Activated T-helper 1 cell treated with anti-CD3 and anti-CD28 coated beads, Interleukin-2, amount 50 U/mL, for 16 hours (primary cell): Measurements from ENCODE around the gene FAM171A2.
"Not testable (repeated sequence)": the region's sequence is repeated elsewhere in the genome, so short reads cannot be mapped to it uniquely, and the experiment has no call there.

Experiments used
- DNase-seq, 2 donors: peaks; one replicate each; pipeline ENCODE4 v3.0.0-alpha.2; 2020; ENCODE audit warnings: low read depth in 1 of 2, low spot score in 1 of 2

Gene FAM171A2

DNA sequence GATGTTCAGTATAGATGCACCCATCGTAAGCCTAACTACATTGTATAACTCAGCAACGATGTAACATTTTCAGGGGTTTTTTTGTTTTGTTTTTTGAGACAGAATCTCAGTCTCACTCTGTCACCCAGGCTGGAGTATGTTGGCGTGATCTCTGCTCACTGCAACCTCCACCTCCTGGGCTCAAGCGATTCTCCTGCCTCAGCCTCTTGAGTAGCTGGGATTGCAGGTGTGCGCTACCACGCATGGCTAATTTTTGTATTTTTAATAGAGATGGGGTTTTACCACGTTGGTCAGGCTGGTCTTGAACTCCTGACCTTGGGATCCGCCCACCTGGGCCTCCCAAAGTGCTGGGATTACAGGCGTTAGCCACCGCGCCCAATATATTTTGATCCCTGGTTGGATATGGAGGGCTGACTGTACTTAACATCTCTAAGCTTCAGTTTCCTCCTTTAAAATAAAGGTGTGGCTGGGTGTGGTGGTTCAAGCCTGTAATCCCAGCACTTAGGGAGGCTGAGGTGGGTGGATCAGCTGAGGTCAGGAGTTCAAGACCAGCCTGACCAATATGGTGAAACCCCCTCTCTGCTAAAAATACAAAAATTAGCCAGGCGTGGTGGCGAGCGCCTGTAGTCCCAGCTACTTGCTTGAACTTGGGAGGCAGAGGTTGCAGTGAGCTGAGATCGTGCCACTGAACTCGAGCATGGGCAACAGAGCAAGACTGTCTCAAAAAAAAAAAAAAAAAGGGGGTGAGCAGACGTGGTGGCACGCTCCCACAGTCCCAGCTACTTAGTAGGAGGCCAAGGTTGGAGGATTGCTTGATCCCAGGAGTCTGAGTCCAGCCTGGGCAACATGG lies 16.2 kb downstream of the FAM171A2 start:
- not testable (repeated sequence) for DNase-seq

- DNase-seq = no peak
Measured at GRCh38 chr17:44346064-44346844, 17.4 kb downstream of the FAM171A2 start.

- DNase-seq = no peak
Measured at GRCh38 chr17:44345454-44346026, 18.1 kb downstream of the FAM171A2 start.

- DNase-seq = peak; percentile 67 to 71
Measured at GRCh38 chr17:44344939-44345453, 18.7 kb downstream of the FAM171A2 start, which contains the start of gene GRN. TSS of gene GRN (plus strand) at chr17:44345302. CDS start at chr17:44349165, 3,863 bp downstream.

- no peak for DNase-seq
Measured at GRCh38 chr17:44343510-44344209, 20.0 kb downstream of the FAM171A2 start.

- DNase-seq = not testable (repeated sequence)
Measured at GRCh38 chr17:44340553-44340952, 23.1 kb downstream of the FAM171A2 start.

GRCh38 chr17:44338702-44339101 lies 25.0 kb downstream of the FAM171A2 start:
- DNase-seq = no peak

DNA sequence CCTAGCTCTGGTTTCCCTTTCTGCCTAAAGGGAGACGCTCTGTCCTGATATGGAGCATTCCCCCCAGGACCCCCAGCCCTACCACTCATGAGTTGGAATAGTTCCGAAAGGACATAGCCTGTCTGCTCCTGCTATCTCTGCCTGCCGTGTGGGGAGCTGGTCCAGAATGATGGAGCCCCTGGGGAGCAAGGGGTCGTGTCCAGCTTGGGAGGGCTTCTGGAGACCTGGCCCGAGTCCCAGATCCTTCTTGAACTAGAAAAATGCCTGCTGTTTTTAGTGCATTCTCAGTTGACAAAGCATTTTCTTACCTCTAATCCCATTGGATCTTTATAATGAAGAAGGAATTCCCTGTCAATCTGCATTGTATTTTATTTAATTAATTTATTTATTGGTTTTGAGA lies 27.7 kb downstream of the FAM171A2 start:
- DNase-seq = no peak

DNA sequence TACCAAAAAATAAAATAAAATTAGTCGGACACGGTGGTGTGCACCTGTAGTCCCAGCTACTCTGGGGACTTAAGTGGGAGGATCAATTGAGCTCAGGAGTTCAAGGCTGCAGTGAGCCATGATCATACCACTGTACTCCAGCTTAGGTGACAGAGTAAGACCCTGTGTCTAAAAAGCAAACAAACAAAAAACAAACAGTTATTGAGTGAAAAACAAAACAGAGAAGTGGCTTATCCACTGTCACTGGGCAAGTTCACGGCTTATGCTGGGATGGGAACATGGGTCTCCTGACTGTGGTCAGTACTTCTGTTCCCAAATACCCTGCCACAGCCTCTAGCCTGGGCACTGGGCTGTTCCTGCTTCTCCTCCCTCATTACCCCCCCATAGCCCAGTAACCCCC lies 28.1 kb downstream of the FAM171A2 start:
- no peak for DNase-seq

GRCh38 chr17:44334727-44335126 lies 28.9 kb downstream of the FAM171A2 start:
- no peak for DNase-seq

DNA sequence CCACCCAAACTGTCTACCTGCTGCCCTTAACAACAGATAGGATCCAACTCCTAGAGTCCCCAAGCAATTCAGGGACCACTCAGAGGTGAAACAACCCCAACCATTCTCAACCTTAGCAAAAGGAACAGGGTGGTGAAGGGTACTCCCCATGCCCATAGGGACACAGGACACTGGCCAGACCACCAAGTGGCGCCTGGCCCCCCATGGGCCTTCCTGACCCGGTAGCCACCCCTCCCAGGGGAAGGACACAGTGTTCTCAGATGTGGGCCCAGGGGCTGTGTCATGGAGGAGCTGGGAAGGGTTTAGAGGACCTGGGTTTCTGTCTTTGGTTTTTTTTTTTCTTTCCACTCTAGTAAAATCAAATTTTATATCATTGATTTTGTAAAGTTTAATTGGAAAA lies 29.3 kb downstream of the FAM171A2 start:
- no peak for DNase-seq

GRCh38 chr17:44333371-44333770 lies 30.3 kb downstream of the FAM171A2 start:
- no peak for DNase-seq

DNA sequence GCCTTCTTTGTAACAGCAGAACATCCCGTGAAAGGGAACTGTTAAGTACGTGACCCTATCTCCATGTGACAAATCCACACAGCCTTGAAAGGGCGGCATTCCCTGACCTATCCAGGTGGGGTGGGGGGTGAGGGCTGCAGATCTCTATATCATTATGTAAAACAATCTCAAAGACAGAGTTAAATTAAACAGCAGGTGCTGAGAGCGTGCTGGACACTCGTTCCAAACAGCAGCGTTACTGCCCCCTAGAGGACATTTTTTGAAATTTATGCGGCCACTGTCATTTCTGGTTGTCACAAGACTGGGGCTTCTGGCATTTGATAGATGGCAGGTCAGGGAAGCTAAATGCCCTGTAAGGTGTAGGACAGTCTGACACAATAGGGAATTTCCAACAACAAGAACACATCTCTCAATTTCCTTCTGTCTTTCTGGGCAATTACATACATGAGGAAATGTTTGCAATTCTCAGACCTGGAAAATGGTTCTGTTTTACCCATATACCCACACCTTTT lies 32.3 kb downstream of the FAM171A2 start:
- peak; percentile 34 to 48 for DNase-seq

GRCh38 chr17:44330263-44330662 lies 33.4 kb downstream of the FAM171A2 start:
- DNase-seq = not testable (repeated sequence)

- DNase-seq = not testable (repeated sequence)
Measured at GRCh38 chr17:44329516-44329915, 34.1 kb downstream of the FAM171A2 start.

DNA sequence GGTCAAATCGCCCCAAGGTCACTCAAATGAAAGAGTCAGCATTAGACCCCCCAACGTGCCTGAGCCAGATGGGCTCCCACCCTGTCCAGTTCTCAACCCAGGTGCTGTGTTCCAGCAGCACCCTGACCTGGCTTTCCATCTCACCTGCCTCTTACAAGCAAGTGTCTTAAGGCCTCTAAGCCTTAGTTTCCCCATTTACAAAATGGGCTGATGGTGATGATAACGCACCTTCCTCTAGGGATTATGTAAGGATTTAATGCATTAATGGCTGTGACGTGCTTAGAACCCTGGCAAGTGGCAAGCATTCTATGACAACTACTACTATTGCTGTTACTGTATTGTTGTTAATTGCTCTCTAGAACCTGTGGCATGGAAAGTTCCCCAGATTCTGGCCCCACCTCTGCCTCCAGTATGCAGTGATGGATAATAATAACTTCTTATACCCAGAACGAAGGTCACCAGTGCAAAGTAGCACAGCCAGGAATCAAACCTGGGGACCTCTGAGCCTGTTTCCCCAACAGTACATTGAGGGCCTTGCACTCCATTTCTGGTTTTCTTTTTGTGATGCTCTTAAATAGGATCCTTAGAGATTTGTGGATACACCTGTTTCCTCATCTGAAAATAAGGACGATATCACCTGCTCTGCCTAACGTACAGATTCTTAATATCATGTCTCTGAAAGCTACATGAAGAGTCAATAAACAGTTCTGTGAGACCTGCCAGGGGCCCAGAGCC lies 35.8 kb downstream of the FAM171A2 start:
- DNase-seq = no peak

GRCh38 chr17:44326861-44327444 lies 36.7 kb downstream of the FAM171A2 start:
- DNase-seq = peak; percentile 87

DNA sequence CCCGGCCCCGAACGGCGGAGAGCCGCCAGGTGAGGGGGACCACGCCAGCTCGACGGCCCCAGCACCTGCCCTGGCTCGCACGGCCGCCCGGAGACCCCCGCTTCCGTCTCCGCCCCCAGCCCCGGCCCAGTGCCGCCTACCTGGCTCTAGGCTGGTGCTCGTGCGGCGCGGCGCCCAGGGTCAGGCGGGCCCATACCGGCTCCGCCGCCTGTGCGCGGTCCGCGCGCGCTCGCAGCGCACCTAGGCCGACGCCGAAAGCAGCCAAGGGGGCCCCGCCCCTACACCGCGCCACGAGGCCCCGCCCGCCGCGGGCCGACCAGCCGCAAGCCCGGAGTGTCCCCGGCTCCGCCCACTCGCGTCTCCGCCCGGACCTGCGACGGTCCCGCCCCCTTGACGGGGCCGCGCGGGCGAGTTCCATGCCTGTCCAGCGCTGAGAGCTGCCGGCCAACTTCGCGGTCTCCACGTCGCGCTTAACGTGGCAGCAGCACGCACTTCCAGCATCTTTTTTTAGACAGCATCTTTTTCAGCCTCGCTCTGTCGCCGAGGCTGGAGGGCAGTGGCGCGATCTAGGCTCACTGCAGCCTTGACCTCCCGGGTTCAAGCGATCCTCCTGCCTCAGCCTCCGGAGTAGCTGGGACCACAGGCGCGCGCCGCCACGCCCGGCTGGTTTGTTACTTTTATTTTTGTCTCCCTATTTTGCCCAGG lies 38.9 kb downstream of the FAM171A2 start, which contains the start of gene SLC25A39:
SLC25A39 (minus strand) TSS at position 253 of the 705 bp plus-strand sequence. CDS start 1,261 bp downstream, outside the sequence.
- peak; percentile 92 to 96 for DNase-seq

DNA sequence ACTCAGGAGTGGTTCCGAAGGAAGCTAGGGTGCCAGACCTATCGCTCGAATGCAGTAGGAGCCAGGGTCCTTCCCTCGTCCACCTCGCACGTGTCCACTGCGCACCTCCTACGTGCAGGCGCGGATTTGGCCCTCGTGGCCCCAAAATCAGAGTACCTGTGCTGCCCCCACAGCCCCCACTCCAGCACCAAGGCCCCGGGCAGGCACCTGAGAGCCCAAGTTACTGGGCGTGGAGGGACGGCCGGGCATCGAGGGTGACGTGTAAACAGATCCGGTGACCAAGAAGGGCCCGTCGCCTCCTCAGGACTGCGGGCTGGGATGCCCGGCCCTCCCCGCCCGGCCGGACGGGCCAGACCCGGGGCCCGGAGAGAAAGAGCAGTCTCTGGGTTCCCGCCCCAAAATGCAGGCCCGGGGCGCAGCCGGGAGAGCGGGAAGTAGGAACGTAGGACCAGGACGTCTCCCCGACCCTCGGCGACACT lies 39.5 kb downstream of the FAM171A2 start:
- DNase-seq = no peak
